Neural cell (in vitro differentiated cells): ENCODE data around the gene KRT39. TPM values are rescaled to one million over a fixed set of nuclear protein-coding genes. Genes with fewer than 3 reads are reported as not detected.
A peak's percentile ranks its signal among the peaks of the same experiment; 100 is the strongest.

Experiments
- H2AFZ ChIP-seq: fragments of 200-600, 300-800 bp; sonication (generic), shearing (Covaris generic); 2 replicates; pipeline ENCODE4 v1.6.0; 2014; ENCODE audit warnings: low read depth, mild to moderate bottlenecking, antibody characterized with exemption, low read length, moderate library complexity
- H3F3A ChIP-seq: fragments of 200-600 bp; shearing (Covaris generic); 2 replicates; pipeline ENCODE4 v1.6.1; 2016; ENCODE audit warnings: mild to moderate bottlenecking, moderate library complexity, mixed read lengths, antibody characterized with exemption, low read length; ENCODE audit not compliant: insufficient read depth, poor library complexity, severe bottlenecking
- H3K27ac ChIP-seq: fragments of 200-600, 300-800 bp; sonication (generic), shearing (Covaris generic); 2 replicates; pipeline ENCODE4 v1.5.1; 2014; ENCODE audit warnings: mild to moderate bottlenecking, low read length, moderate library complexity
- H3K27me3 ChIP-seq: fragments of 300-800, 200-600 bp; sonication (generic), shearing (Covaris generic); 2 replicates; pipeline ENCODE4 v1.6.0; 2014; ENCODE audit warnings: mild to moderate bottlenecking, low read depth, low read length, moderate library complexity; ENCODE audit not compliant: insufficient read depth
- H3K36me3 ChIP-seq: fragments of 300-800, 200-600 bp; sonication (generic), shearing (Covaris generic); 2 replicates; pipeline ENCODE4 v1.5.1; 2014; ENCODE audit warnings: mild to moderate bottlenecking, antibody characterized with exemption, low read length, moderate library complexity; ENCODE audit not compliant: insufficient read depth
- H3K4me2 ChIP-seq: fragments of 300-800, 200-600 bp; sonication (generic), shearing (Covaris generic); 2 replicates; pipeline ENCODE4 v1.6.0; 2014; ENCODE audit warnings: mild to moderate bottlenecking, low read length
- H3K4me3 ChIP-seq: fragments of 300-800, 200-600 bp; sonication (generic), shearing (Covaris generic); 2 replicates; pipeline ENCODE4 v1.5.1; 2014; ENCODE audit warnings: mild to moderate bottlenecking, low read length, moderate library complexity
- H3K79me2 ChIP-seq: fragments of 200-600 bp; shearing (Covaris generic); replicated peaks from 2 replicates; pipeline ENCODE4 v1.6.0; 2014; ENCODE audit warnings: mild to moderate bottlenecking, low read length, moderate library complexity; ENCODE audit not compliant: insufficient read depth
- H3K9ac ChIP-seq: fragments of 300-800, 200-600 bp; sonication (generic), shearing (Covaris generic); 2 replicates; pipeline ENCODE4 v1.6.1; 2016; ENCODE audit warnings: mild to moderate bottlenecking, low read length, mixed read lengths
- H3K9me2 ChIP-seq: fragments of 200-600 bp; shearing (Covaris generic); 2 replicates; pipeline ENCODE4 v1.6.1; 2016; ENCODE audit warnings: mild to moderate bottlenecking, low read length, mixed read lengths; ENCODE audit not compliant: insufficient read depth
- H3K9me3 ChIP-seq: fragments of 200-600, 300-800 bp; sonication (generic), shearing (Covaris generic); 2 replicates; pipeline ENCODE4 v1.6.1; 2016; ENCODE audit warnings: mild to moderate bottlenecking, mixed run types, low read length, moderate library complexity, mixed read lengths
- H4K20me1 ChIP-seq: fragments of 200-600 bp; shearing (Covaris generic); 2 replicates; pipeline ENCODE4 v1.6.1; 2016; ENCODE audit warnings: mild to moderate bottlenecking, mixed run types; ENCODE audit not compliant: insufficient read depth
- CTCF ChIP-seq: fragments of 450-650 bp; IDR thresholded peaks from 2 replicates; pipeline ENCODE4 v1.5.1; 2014; ENCODE audit warnings: antibody characterized with exemption, mild to moderate bottlenecking, moderate library complexity; ENCODE audit not compliant: poor library complexity, severe bottlenecking
- EP300 ChIP-seq: fragments of 450-650 bp; conservative IDR thresholded peaks from 2 replicates; pipeline ENCODE4 v1.6.1; 2014; ENCODE audit warnings: antibody characterized with exemption, mild to moderate bottlenecking, moderate library complexity; ENCODE audit not compliant: poor library complexity, severe bottlenecking
- EZH2 ChIP-seq: fragments of 200-600, 300-800 bp; shearing (Covaris generic), sonication (generic); IDR thresholded peaks from 2 replicates; pipeline ENCODE4 v1.6.1; 2014; ENCODE audit warnings: antibody characterized with exemption, low read length, borderline replicate concordance, mild to moderate bottlenecking; ENCODE audit not compliant: insufficient read depth, poor library complexity, severe bottlenecking
- MXI1 ChIP-seq: fragments of 450-650 bp; conservative IDR thresholded peaks from 2 replicates; pipeline ENCODE4 v1.6.1; 2014; ENCODE audit warnings: antibody characterized with exemption, mild to moderate bottlenecking; ENCODE audit not compliant: poor library complexity, severe bottlenecking
- POLR2AphosphoS5 ChIP-seq: IDR thresholded peaks from 2 replicates; pipeline ENCODE4 v1.6.1; 2012
- RAD21 ChIP-seq: fragments of 450-650 bp; conservative IDR thresholded peaks from 2 replicates; pipeline ENCODE4 v1.6.1; 2014; ENCODE audit warnings: antibody characterized with exemption, mild to moderate bottlenecking, moderate library complexity
- SMC3 ChIP-seq: fragments of 450-650 bp; conservative IDR thresholded peaks from 2 replicates; pipeline ENCODE4 v1.6.1; 2014; ENCODE audit warnings: antibody characterized with exemption, mild to moderate bottlenecking, moderate library complexity; ENCODE audit not compliant: poor library complexity
- TAF1 ChIP-seq: IDR thresholded peaks from 2 replicates; pipeline ENCODE4 v1.6.1; 2012; ENCODE audit warnings: low read depth
- polyA plus RNA-seq: library from polyadenylated mRNA; depleted of rRNA; stranded (reverse); fragments of >200 nt; gene quantifications from 2 replicates; pipeline ENCODE4 v1.2.3, GENCODE V29; 2014
- TF ChIP-seq, protein P1 (sequence below): IDR thresholded peaks from 2 replicates; pipeline ENCODE4 v1.6.1; 2012; ENCODE audit warnings: borderline replicate concordance

KRT39 gene
- polyA plus RNA-seq, 1 donor from 2014 or later = not detected

- no peaks in the 10 kb centered on the region for H3F3A ChIP-seq
- TF ChIP-seq, protein P1, sequence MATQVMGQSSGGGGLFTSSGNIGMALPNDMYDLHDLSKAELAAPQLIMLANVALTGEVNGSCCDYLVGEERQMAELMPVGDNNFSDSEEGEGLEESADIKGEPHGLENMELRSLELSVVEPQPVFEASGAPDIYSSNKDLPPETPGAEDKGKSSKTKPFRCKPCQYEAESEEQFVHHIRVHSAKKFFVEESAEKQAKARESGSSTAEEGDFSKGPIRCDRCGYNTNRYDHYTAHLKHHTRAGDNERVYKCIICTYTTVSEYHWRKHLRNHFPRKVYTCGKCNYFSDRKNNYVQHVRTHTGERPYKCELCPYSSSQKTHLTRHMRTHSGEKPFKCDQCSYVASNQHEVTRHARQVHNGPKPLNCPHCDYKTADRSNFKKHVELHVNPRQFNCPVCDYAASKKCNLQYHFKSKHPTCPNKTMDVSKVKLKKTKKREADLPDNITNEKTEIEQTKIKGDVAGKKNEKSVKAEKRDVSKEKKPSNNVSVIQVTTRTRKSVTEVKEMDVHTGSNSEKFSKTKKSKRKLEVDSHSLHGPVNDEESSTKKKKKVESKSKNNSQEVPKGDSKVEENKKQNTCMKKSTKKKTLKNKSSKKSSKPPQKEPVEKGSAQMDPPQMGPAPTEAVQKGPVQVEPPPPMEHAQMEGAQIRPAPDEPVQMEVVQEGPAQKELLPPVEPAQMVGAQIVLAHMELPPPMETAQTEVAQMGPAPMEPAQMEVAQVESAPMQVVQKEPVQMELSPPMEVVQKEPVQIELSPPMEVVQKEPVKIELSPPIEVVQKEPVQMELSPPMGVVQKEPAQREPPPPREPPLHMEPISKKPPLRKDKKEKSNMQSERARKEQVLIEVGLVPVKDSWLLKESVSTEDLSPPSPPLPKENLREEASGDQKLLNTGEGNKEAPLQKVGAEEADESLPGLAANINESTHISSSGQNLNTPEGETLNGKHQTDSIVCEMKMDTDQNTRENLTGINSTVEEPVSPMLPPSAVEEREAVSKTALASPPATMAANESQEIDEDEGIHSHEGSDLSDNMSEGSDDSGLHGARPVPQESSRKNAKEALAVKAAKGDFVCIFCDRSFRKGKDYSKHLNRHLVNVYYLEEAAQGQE = no peak
- no peak for TF ChIP-seq EZH2
- TF ChIP-seq CTCF = no peak
- no peak for TF ChIP-seq POLR2AphosphoS5
- no peak for TF ChIP-seq TAF1
- no peak for TF ChIP-seq EP300
- TF ChIP-seq RAD21 = no peak
- no peak for TF ChIP-seq MXI1
- no peak for TF ChIP-seq SMC3
- no peaks in the 10 kb centered on the region for H3K9me3 ChIP-seq
- H3K27me3 ChIP-seq = no peaks in the 10 kb centered on the region
- no peak overlapping the region for H2AFZ ChIP-seq
- H3K9ac ChIP-seq = peak overlapping the region; percentile 28
- no peaks in the 10 kb centered on the region for H3K36me3 ChIP-seq
- no peak overlapping the region for H3K4me2 ChIP-seq
- H4K20me1 ChIP-seq = no peaks in the 10 kb centered on the region
- peak overlapping the region; percentile 64 for H3K27ac ChIP-seq
- H3K9me2 ChIP-seq = no peaks in the 10 kb centered on the region
- peak overlapping the region; percentile 11 for H3K4me3 ChIP-seq
- no peaks in the 10 kb centered on the region for H3K79me2 ChIP-seq
Observed at GRCh38 chr17:40981115-40981514, 14.4 kb upstream of the KRT39 start.

DNA sequence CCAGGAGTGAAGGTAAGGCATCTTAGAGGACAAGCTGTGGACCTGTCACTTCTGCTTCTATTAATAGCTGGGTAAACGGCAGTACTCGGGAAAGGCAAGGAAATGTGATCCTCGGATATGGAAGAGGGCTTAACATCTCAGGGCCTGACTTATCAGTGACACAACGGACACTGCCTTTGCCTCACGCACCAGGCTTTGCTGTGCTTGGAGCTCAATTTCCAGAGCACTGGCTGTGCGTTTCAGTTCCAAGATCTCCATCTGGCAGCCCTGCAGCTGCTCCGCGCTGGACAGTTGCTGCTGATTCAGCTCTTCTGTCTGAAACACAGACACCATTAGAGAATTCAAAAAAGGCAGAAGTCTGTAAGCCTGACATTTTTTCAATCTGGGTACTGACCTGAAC is 13.8 kb upstream of the KRT39 start:
- no peaks in the 10 kb centered on the region for H3K79me2 ChIP-seq
- H3K9ac ChIP-seq = peak overlapping the region; percentile 28
- peak overlapping the region; percentile 5 for H2AFZ ChIP-seq
- H3K9me3 ChIP-seq = no peaks in the 10 kb centered on the region
- peak overlapping the region; percentile 64 for H3K27ac ChIP-seq
- no peaks in the 10 kb centered on the region for H3K27me3 ChIP-seq
- no peaks in the 10 kb centered on the region for H3K36me3 ChIP-seq
- peak overlapping the region; percentile 11 for H3K4me3 ChIP-seq
- no peaks in the 10 kb centered on the region for H4K20me1 ChIP-seq
- TF ChIP-seq MXI1 (no peak), EP300 (peak; percentile 31), RAD21 (peak; percentile 11), SMC3 (no peak), POLR2AphosphoS5 (peak; percentile 58)
- TF ChIP-seq, protein P1 = peak; percentile 66
- H3K9me2 ChIP-seq = no peaks in the 10 kb centered on the region
- no peaks in the 10 kb centered on the region for H3F3A ChIP-seq
- no peak overlapping the region for H3K4me2 ChIP-seq
